K562 (cell line): ENCODE measurements around the gene SLC36A1.

Experiments
- CHD1 ChIP-seq: fragments of 200-600 bp; sonication (generic); IDR thresholded peaks from one replicate; pipeline ENCODE4 v1.6.1; 2012; ENCODE audit warnings: mild to moderate bottlenecking, moderate library complexity, low read length, inconsistent platforms
- JUND ChIP-seq, 2 experiments: IDR thresholded peaks; 2 replicates in 1 of 2; 3 replicates in 1 of 2; pipeline ENCODE4 v1.6.1; 2011; ENCODE audit warnings: borderline replicate concordance in 2 of 2, low read depth in 2 of 2, low read length in 2 of 2, improper control_type of control experiment in 1 of 2, missing biosample characterization in 1 of 2, missing genetic modification characterization in 1 of 2, missing genetic modification reagents in 1 of 2
- NFIC ChIP-seq: fragments of 450-650 bp; IDR thresholded peaks from 2 replicates; pipeline ENCODE4 v1.6.1; 2017; ENCODE audit warnings: mild to moderate bottlenecking, inconsistent platforms
- POLR2A ChIP-seq: fragments of 450-650 bp; conservative IDR thresholded peaks from 2 replicates; pipeline ENCODE4 v1.6.1; 2016
- SAP30 ChIP-seq: fragments of 200-600 bp; sonication (generic); IDR thresholded peaks from 2 replicates; pipeline ENCODE4 v1.6.1; 2012; ENCODE audit warnings: borderline replicate concordance, low read depth, mild to moderate bottlenecking, moderate library complexity, low read length, control low read depth, inconsistent platforms; ENCODE audit not compliant: insufficient read depth, poor library complexity, severe bottlenecking
- TOE1 ChIP-seq, 2 experiments: fragments of 450-650 bp in 1 of 2; sonication (generic) in 1 of 2; formaldehyde crosslinking in 1 of 2; IDR thresholded peaks; 2 replicates each; pipeline versions ENCODE4 v1.7.1 to v1.8.0; 2016 to 2022; ENCODE audit warnings: borderline replicate concordance in 2 of 2, mild to moderate bottlenecking in 2 of 2, antibody characterized with exemption in 1 of 2, inconsistent platforms in 1 of 2, low read depth in 1 of 2, missing genetic modification reagents in 1 of 2, moderate library complexity in 1 of 2
- ZNF707 ChIP-seq: fragments of 250-450 bp; sonication (Bioruptor Pico); conservative IDR thresholded peaks from 2 replicates; pipeline ENCODE4 v1.8.0; 2022; ENCODE audit warnings: inconsistent platforms, mild to moderate bottlenecking, moderate library complexity
- ZNF79 ChIP-seq: fragments of 250-450 bp; sonication (Bioruptor Pico); IDR thresholded peaks from 2 replicates; pipeline ENCODE4 v1.4.0; 2020; ENCODE audit warnings: low read depth, mild to moderate bottlenecking, moderate library complexity
- TF ChIP-seq, protein P1 (sequence below), 3 experiments: IDR thresholded peaks in 2 of 3; conservative IDR thresholded peaks in 1 of 3; 2 replicates each; pipeline ENCODE4 v1.5.1; 2011 to 2012; ENCODE audit warnings: low read length in 3 of 3, mild to moderate bottlenecking in 3 of 3, control low read depth in 2 of 3, improper control_type of control experiment in 1 of 3, inconsistent platforms in 1 of 3, low read depth in 1 of 3, mixed read lengths in 1 of 3, moderate library complexity in 1 of 3; ENCODE audit not compliant: insufficient read depth in 2 of 3
- TF ChIP-seq, protein P2 (sequence below): fragments of 250-450 bp; sonication (Bioruptor Pico); IDR thresholded peaks from 2 replicates; pipeline ENCODE4 v1.4.0; 2020; ENCODE audit warnings: borderline replicate concordance
- TF ChIP-seq, protein P3 (sequence below): sonication (generic); formaldehyde crosslinking; IDR thresholded peaks from 2 replicates; pipeline ENCODE4 v1.8.0; 2022; ENCODE audit warnings: mild to moderate bottlenecking, low read depth, missing genetic modification reagents
- TF ChIP-seq, protein P4 (sequence below): fragments of 450-650 bp; formaldehyde crosslinking; IDR thresholded peaks from 2 replicates; pipeline ENCODE4 v1.4.0; 2020; ENCODE audit warnings: mild to moderate bottlenecking, moderate library complexity
- TF ChIP-seq, protein P5 (sequence below): fragments of 450-650 bp; IDR thresholded peaks from 2 replicates; pipeline ENCODE4 v1.6.1; 2016; ENCODE audit warnings: low read depth

DNA sequence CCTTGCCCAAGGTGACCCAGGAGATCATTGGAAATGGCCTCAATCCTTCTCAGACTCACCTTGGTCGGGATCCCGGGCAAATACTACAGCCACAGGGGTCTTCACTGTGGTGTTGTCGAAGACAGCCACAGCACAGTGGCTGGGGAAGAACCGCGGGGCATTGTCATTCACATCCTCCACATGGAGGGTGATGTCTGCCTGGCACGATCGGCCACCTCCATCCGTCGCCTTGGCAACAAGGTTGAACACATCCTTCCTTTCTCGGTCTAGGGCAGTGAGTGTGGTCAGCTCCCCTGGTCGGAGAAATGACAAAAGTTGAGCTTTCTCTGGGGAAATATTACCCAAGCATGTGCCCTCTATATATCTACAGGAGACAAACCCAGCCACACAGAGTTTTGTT, 86.9 kb downstream of the SLC36A1 start:
- TF ChIP-seq CHD1: no peak
- TF ChIP-seq, protein P1, sequence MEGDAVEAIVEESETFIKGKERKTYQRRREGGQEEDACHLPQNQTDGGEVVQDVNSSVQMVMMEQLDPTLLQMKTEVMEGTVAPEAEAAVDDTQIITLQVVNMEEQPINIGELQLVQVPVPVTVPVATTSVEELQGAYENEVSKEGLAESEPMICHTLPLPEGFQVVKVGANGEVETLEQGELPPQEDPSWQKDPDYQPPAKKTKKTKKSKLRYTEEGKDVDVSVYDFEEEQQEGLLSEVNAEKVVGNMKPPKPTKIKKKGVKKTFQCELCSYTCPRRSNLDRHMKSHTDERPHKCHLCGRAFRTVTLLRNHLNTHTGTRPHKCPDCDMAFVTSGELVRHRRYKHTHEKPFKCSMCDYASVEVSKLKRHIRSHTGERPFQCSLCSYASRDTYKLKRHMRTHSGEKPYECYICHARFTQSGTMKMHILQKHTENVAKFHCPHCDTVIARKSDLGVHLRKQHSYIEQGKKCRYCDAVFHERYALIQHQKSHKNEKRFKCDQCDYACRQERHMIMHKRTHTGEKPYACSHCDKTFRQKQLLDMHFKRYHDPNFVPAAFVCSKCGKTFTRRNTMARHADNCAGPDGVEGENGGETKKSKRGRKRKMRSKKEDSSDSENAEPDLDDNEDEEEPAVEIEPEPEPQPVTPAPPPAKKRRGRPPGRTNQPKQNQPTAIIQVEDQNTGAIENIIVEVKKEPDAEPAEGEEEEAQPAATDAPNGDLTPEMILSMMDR (IDR thresholded peaks at IDR 0.05 in 2 of 3, conservative IDR thresholded peaks at IDR 0.05 in 1 of 3; ENCODE audit: insufficient read depth in 2 of 3, low read depth in 1 of 3, low read length in 3 of 3): no peak
- TF ChIP-seq TOE1 (IDR thresholded peaks at IDR 0.05; ENCODE audit: borderline replicate concordance): no peak
- TF ChIP-seq TOE1 (CRISPR knock-in tag; IDR thresholded peaks at IDR 0.05; ENCODE audit: borderline replicate concordance, low read depth): no peak
- TF ChIP-seq NFIC: no peak
- no peak for TF ChIP-seq ZNF707
- no peak for TF ChIP-seq POLR2A
- no peak for TF ChIP-seq JUND (IDR thresholded peaks at IDR 0.05; ENCODE audit: borderline replicate concordance, low read depth, low read length)
- no peak for TF ChIP-seq JUND (tag; IDR thresholded peaks at IDR 0.05; ENCODE audit: borderline replicate concordance, low read depth, low read length)
- TF ChIP-seq, protein P2, sequence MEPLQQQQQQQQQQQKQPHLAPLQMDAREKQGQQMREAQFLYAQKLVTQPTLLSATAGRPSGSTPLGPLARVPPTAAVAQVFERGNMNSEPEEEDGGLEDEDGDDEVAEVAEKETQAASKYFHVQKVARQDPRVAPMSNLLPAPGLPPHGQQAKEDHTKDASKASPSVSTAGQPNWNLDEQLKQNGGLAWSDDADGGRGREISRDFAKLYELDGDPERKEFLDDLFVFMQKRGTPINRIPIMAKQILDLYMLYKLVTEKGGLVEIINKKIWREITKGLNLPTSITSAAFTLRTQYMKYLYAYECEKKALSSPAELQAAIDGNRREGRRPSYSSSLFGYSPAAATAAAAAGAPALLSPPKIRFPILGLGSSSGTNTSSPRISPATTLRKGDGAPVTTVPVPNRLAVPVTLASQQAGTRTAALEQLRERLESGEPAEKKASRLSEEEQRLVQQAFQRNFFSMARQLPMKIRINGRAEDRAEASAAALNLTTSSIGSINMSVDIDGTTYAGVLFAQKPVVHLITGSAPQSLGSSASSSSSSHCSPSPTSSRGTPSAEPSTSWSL (CRISPR knock-in tag): no peak
- TF ChIP-seq ZNF79 (CRISPR knock-in tag): no peak
- TF ChIP-seq, protein P3, sequence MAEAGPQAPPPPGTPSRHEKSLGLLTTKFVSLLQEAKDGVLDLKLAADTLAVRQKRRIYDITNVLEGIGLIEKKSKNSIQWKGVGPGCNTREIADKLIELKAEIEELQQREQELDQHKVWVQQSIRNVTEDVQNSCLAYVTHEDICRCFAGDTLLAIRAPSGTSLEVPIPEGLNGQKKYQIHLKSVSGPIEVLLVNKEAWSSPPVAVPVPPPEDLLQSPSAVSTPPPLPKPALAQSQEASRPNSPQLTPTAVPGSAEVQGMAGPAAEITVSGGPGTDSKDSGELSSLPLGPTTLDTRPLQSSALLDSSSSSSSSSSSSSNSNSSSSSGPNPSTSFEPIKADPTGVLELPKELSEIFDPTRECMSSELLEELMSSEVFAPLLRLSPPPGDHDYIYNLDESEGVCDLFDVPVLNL (CRISPR knock-in tag): no peak
- TF ChIP-seq, protein P4, sequence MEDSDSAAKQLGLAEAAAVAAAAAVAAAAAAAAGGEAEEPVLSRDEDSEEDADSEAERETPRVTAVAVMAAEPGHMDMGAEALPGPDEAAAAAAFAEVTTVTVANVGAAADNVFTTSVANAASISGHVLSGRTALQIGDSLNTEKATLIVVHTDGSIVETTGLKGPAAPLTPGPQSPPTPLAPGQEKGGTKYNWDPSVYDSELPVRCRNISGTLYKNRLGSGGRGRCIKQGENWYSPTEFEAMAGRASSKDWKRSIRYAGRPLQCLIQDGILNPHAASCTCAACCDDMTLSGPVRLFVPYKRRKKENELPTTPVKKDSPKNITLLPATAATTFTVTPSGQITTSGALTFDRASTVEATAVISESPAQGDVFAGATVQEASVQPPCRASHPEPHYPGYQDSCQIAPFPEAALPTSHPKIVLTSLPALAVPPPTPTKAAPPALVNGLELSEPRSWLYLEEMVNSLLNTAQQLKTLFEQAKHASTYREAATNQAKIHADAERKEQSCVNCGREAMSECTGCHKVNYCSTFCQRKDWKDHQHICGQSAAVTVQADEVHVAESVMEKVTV: no peak
- TF ChIP-seq, protein P5, sequence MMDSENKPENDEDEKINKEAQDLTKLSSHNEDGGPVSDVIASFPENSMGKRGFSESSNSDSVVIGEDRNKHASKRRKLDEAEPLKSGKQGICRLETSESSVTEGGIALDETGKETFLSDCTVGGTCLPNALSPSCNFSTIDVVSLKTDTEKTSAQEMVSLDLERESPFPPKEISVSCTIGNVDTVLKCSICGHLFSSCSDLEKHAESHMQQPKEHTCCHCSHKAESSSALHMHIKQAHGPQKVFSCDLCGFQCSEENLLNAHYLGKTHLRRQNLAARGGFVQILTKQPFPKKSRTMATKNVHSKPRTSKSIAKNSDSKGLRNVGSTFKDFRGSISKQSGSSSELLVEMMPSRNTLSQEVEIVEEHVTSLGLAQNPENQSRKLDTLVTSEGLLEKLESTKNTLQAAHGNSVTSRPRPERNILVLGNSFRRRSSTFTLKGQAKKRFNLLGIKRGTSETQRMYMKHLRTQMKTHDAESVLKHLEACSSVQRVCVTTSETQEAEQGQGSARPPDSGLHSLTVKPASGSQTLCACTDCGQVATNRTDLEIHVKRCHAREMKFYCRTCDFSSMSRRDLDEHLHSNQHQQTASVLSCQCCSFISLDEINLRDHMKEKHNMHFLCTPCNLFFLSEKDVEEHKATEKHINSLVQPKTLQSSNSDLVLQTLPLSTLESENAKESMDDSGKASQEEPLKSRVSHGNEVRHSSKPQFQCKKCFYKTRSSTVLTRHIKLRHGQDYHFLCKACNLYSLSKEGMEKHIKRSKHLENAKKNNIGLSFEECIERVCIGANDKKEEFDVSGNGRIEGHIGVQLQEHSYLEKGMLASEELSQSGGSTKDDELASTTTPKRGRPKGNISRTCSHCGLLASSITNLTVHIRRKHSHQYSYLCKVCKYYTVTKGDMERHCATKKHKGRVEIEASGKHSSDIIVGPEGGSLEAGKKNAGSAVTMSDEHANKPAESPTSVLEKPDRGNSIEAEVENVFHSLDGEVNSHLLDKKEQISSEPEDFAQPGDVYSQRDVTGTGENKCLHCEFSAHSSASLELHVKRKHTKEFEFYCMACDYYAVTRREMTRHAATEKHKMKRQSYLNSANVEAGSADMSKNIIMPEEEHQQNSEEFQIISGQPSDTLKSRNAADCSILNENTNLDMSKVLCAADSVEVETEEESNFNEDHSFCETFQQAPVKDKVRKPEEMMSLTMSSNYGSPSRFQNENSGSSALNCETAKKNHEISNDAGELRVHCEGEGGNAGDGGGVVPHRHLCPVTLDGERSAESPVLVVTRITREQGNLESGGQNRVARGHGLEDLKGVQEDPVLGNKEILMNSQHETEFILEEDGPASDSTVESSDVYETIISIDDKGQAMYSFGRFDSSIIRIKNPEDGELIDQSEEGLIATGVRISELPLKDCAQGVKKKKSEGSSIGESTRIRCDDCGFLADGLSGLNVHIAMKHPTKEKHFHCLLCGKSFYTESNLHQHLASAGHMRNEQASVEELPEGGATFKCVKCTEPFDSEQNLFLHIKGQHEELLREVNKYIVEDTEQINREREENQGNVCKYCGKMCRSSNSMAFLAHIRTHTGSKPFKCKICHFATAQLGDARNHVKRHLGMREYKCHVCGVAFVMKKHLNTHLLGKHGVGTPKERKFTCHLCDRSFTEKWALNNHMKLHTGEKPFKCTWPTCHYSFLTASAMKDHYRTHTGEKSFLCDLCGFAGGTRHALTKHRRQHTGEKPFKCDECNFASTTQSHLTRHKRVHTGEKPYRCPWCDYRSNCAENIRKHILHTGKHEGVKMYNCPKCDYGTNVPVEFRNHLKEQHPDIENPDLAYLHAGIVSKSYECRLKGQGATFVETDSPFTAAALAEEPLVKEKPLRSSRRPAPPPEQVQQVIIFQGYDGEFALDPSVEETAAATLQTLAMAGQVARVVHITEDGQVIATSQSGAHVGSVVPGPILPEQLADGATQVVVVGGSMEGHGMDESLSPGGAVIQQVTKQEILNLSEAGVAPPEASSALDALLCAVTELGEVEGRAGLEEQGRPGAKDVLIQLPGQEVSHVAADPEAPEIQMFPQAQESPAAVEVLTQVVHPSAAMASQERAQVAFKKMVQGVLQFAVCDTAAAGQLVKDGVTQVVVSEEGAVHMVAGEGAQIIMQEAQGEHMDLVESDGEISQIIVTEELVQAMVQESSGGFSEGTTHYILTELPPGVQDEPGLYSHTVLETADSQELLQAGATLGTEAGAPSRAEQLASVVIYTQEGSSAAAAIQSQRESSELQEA: no peak
- TF ChIP-seq SAP30: no peak
